Erythroblast (primary cell): ENCODE results near the gene WFDC8.

ENCODE experiments used
- GATA1 ChIP-seq: IDR thresholded peaks from 2 replicates; pipeline ENCODE4 v1.6.1; 2011; ENCODE audit warnings: low read depth, mild to moderate bottlenecking, control low read depth, low read length, moderate library complexity
- POLR2A ChIP-seq: IDR thresholded peaks from 2 replicates; pipeline ENCODE4 v1.6.1; 2011; ENCODE audit warnings: mild to moderate bottlenecking, low read length

- TF ChIP-seq POLR2A = no peak
- TF ChIP-seq GATA1 = no peak
Measured at GRCh38 chr20:45502561-45502960, 76.5 kb downstream of the WFDC8 start.
